GM19467 (cell line): ENCODE data around the gene TTLL1.
"Not testable (repeated sequence)": the region's sequence is repeated elsewhere in the genome, so short reads cannot be mapped to it uniquely, and the experiment has no call there.

Source experiments
- ATAC-seq: cut with Tn5 transposase; IDR thresholded peaks from one replicate; pipeline ENCODE4 v1.9.1; 2021; ENCODE audit warnings: mild to moderate bottlenecking, moderate library complexity; ENCODE audit not compliant: unreplicated experiment

TTLL1 gene

GRCh38 chr22:43077121-43077877 lies 11.9 kb downstream of the TTLL1 start:
- ATAC-seq = no peak

- no peak for ATAC-seq
Observed at GRCh38 chr22:43066844-43067385, 22.3 kb downstream of the TTLL1 start.

GRCh38 chr22:43066134-43066533 lies 23.1 kb downstream of the TTLL1 start:
- no peak for ATAC-seq

GRCh38 chr22:43060183-43060582 lies 29.0 kb downstream of the TTLL1 start:
- no peak for ATAC-seq

GRCh38 chr22:43057641-43058040 lies 31.6 kb downstream of the TTLL1 start:
- ATAC-seq = no peak

- ATAC-seq = no peak
Observed at GRCh38 chr22:43053176-43053575, 36.0 kb downstream of the TTLL1 start.

GRCh38 chr22:43050995-43051394 lies 38.2 kb downstream of the TTLL1 start:
- ATAC-seq = no peak

GRCh38 chr22:43047605-43048004 lies 41.6 kb downstream of the TTLL1 start:
- ATAC-seq = no peak

- no peak for ATAC-seq
Observed at GRCh38 chr22:43044290-43044712, 44.9 kb downstream of the TTLL1 start.

- no peak for ATAC-seq
Observed at GRCh38 chr22:43042101-43042780, 47.0 kb downstream of the TTLL1 start.

GRCh38 chr22:43039800-43040199 lies 49.4 kb downstream of the TTLL1 start:
- no peak for ATAC-seq

- ATAC-seq = no peak
Observed at GRCh38 chr22:43038325-43038724, 50.9 kb downstream of the TTLL1 start.

- no peak for ATAC-seq
Observed at GRCh38 chr22:43036282-43036829, 52.8 kb downstream of the TTLL1 start.

- no peak for ATAC-seq
Observed at GRCh38 chr22:43035250-43035649, 53.9 kb downstream of the TTLL1 start.

- ATAC-seq = no peak
Observed at GRCh38 chr22:43031617-43032016, 57.6 kb downstream of the TTLL1 start.

- no peak for ATAC-seq
Observed at GRCh38 chr22:43018615-43019014, 70.6 kb downstream of the TTLL1 start.

- ATAC-seq = no peak
Observed at GRCh38 chr22:43017525-43018460, 71.4 kb downstream of the TTLL1 start.

- ATAC-seq = not testable (repeated sequence)
Observed at GRCh38 chr22:43016150-43016549, 73.0 kb downstream of the TTLL1 start.

GRCh38 chr22:43015677-43016042 lies 73.5 kb downstream of the TTLL1 start:
- no peak for ATAC-seq

GRCh38 chr22:43014869-43015676 lies 74.1 kb downstream of the TTLL1 start, which contains the start of gene PACSIN2:
PACSIN2 (minus strand) TSS chr22:43015149; CDS start chr22:42912080, 103,069 bp downstream.
- peak; percentile 94 for ATAC-seq
